ENCODE results near the gene PTGIR.
"Not testable (repeated sequence)": the region's sequence is repeated elsewhere in the genome, so short reads cannot be mapped to it uniquely, and the experiment has no call there.

The PTGIR gene

GRCh38 chr19:46630586-46631205 is 5.8 kb upstream of the PTGIR start:
- no peak for DNase-seq (ENCODE audit: insufficient read length, low spot score)
- TF ChIP-seq CTCF (IDR thresholded peaks at IDR 0.05; ENCODE audit: insufficient read depth, missing control alignments), result no peak
- FAIRE-seq, result no peak

GRCh38 chr19:46629546-46630025 is 4.7 kb upstream of the PTGIR start:
- no peak for TF ChIP-seq CTCF (IDR thresholded peaks at IDR 0.05; ENCODE audit: insufficient read depth, missing control alignments)
- FAIRE-seq (no peak), DNase-seq (ENCODE audit: insufficient read length, low spot score) (no peak)

- DNase-seq (ENCODE audit: insufficient read length, low spot score); FAIRE-seq: not testable (repeated sequence)
Observed at GRCh38 chr19:46628970-46629369, 4.1 kb upstream of the PTGIR start.

GRCh38 chr19:46626446-46626845 is 1.6 kb upstream of the PTGIR start:
- FAIRE-seq (no peak), DNase-seq (ENCODE audit: insufficient read length, low spot score) (no peak)
- TF ChIP-seq CTCF (IDR thresholded peaks at IDR 0.05; ENCODE audit: insufficient read depth, missing control alignments), result no peak

GRCh38 chr19:46625731-46626130 is 842 bp upstream of the PTGIR start:
- DNase-seq (ENCODE audit: insufficient read length, low spot score) (no peak), FAIRE-seq (no peak)
- no peak for TF ChIP-seq CTCF (IDR thresholded peaks at IDR 0.05; ENCODE audit: insufficient read depth, missing control alignments)

- DNase-seq (ENCODE audit: insufficient read length, low spot score) (no peak), FAIRE-seq (no peak)
- no peak for TF ChIP-seq CTCF (IDR thresholded peaks at IDR 0.05; ENCODE audit: insufficient read depth, missing control alignments)
Observed at GRCh38 chr19:46623915-46624502, 880 bp downstream of the PTGIR start.

- FAIRE-seq (no peak), DNase-seq (ENCODE audit: insufficient read length, low spot score) (no peak)
- TF ChIP-seq CTCF (IDR thresholded peaks at IDR 0.05; ENCODE audit: insufficient read depth, missing control alignments), result no peak
Observed at GRCh38 chr19:46622118-46622446, 2.8 kb downstream of the PTGIR start.

Data from D721Med (cell line).